DND-41 (cell line): ENCODE results near the gene TRPV6.

Experiments used
- ATAC-seq: fragments of 200-7000 bp; cut with Tn5 transposase; 3 replicates; pipeline ENCODE4 v1.9.1; 2021; ENCODE audit warnings: low read depth; ENCODE audit not compliant: insufficient read depth
- DNase-seq: peaks from one replicate; pipeline ENCODE4 v3.0.0-alpha.2; 2020
- H2AFZ ChIP-seq: 2 replicates; pipeline ENCODE4 v1.6.0; 2012; ENCODE audit warnings: low read depth, low read length
- H3K27ac ChIP-seq: 2 replicates; pipeline ENCODE4 v1.5.1; 2012; ENCODE audit warnings: low read length, inconsistent platforms
- H3K27me3 ChIP-seq: fragments of 200-600 bp; sonication (generic); 2 replicates; pipeline ENCODE4 v1.6.0; 2012; ENCODE audit warnings: low read length, mild to moderate bottlenecking, inconsistent platforms; ENCODE audit not compliant: insufficient read depth, poor library complexity
- H3K36me3 ChIP-seq: 2 replicates; pipeline ENCODE4 v1.5.1; 2012; ENCODE audit warnings: low read length, inconsistent platforms; ENCODE audit not compliant: insufficient read depth
- H3K4me1 ChIP-seq: 2 replicates; pipeline ENCODE4 v1.5.1; 2012; ENCODE audit warnings: mild to moderate bottlenecking, low read length; ENCODE audit not compliant: insufficient read depth
- H3K4me2 ChIP-seq: 2 replicates; pipeline ENCODE4 v1.6.0; 2012; ENCODE audit warnings: mild to moderate bottlenecking, moderate library complexity, low read length, inconsistent platforms; ENCODE audit not compliant: insufficient read depth
- H3K4me3 ChIP-seq, 2 experiments: fragments of 200-600 bp in 1 of 2; shearing (Covaris generic) in 1 of 2; 2 replicates each; pipeline ENCODE4 v1.5.1; 2012 to 2016; ENCODE audit warnings: inconsistent platforms in 2 of 2, low read length in 2 of 2, mild to moderate bottlenecking in 2 of 2, low read depth in 1 of 2, moderate library complexity in 1 of 2
- H3K79me2 ChIP-seq: 2 replicates; pipeline ENCODE4 v1.6.0; 2012; ENCODE audit warnings: low read length, inconsistent platforms; ENCODE audit not compliant: insufficient read depth
- H3K9ac ChIP-seq: 2 replicates; pipeline ENCODE4 v1.6.0; 2012; ENCODE audit warnings: low read depth, mild to moderate bottlenecking, inconsistent platforms, low read length, moderate library complexity
- H3K9me3 ChIP-seq: 2 replicates; pipeline ENCODE4 v1.5.1; 2012; ENCODE audit warnings: low read length, moderate library complexity, mild to moderate bottlenecking, inconsistent platforms; ENCODE audit not compliant: insufficient read depth, severe bottlenecking
- H4K20me1 ChIP-seq: 2 replicates; pipeline ENCODE4 v1.6.0; 2012; ENCODE audit warnings: low read length; ENCODE audit not compliant: insufficient read depth
- CTCF ChIP-seq: IDR thresholded peaks from 2 replicates; pipeline ENCODE4 v1.5.1; 2012; ENCODE audit warnings: borderline replicate concordance, low read length, moderate library complexity, mild to moderate bottlenecking; ENCODE audit not compliant: poor library complexity, severe bottlenecking; ENCODE audit errors: extremely low read depth
- EZH2 ChIP-seq: IDR thresholded peaks from 3 replicates; pipeline ENCODE4 v1.6.1; 2012; ENCODE audit warnings: borderline replicate concordance, low read depth, mild to moderate bottlenecking, moderate library complexity, low read length, inconsistent platforms; ENCODE audit not compliant: severe bottlenecking

TRPV6 gene

GRCh38 chr7:142897691-142898090 is 12.1 kb upstream of the TRPV6 start:
- ATAC-seq (no peak), DNase-seq (no peak)
- no peak overlapping the region for H3K9ac ChIP-seq
- H3K4me3 ChIP-seq, result no peak overlapping the region
- H3K36me3 ChIP-seq, result no peaks in the 10 kb centered on the region
- TF ChIP-seq CTCF (no peak), EZH2 (no peak)
- H3K9me3 ChIP-seq, result no peaks in the 10 kb centered on the region
- H2AFZ ChIP-seq, result no peak overlapping the region
- H3K27me3 ChIP-seq, result no peaks in the 10 kb centered on the region
- H3K79me2 ChIP-seq, result no peaks in the 10 kb centered on the region
- no peaks in the 10 kb centered on the region for H3K4me1 ChIP-seq
- no peak overlapping the region for H3K4me2 ChIP-seq
- H3K27ac ChIP-seq, result no peak overlapping the region
- H4K20me1 ChIP-seq, result no peaks in the 10 kb centered on the region

GRCh38 chr7:142896741-142897379 is 11.3 kb upstream of the TRPV6 start:
- H3K4me1 ChIP-seq, result no peaks in the 10 kb centered on the region
- no peak overlapping the region for H2AFZ ChIP-seq
- no peak for DNase-seq
- no peaks in the 10 kb centered on the region for H4K20me1 ChIP-seq
- no peaks in the 10 kb centered on the region for H3K27me3 ChIP-seq
- no peaks in the 10 kb centered on the region for H3K79me2 ChIP-seq
- H3K9ac ChIP-seq, result no peak overlapping the region
- no peaks in the 10 kb centered on the region for H3K9me3 ChIP-seq
- no peaks in the 10 kb centered on the region for H3K36me3 ChIP-seq
- no peak overlapping the region for H3K4me3 ChIP-seq
- no peak for ATAC-seq
- H3K27ac ChIP-seq, result no peak overlapping the region
- TF ChIP-seq CTCF, result no peak
- no peak for TF ChIP-seq EZH2
- no peak overlapping the region for H3K4me2 ChIP-seq

GRCh38 chr7:142896151-142896550 is 10.6 kb upstream of the TRPV6 start:
- Histone ChIP-seq H3K27ac (no peak overlapping the region), H3K4me3 (no peak overlapping the region), H3K9me3 (no peaks in the 10 kb centered on the region), H3K4me1 (no peaks in the 10 kb centered on the region), H2AFZ (no peak overlapping the region), H3K27me3 (no peaks in the 10 kb centered on the region), H3K79me2 (no peaks in the 10 kb centered on the region), H3K4me2 (no peak overlapping the region), H4K20me1 (no peaks in the 10 kb centered on the region), H3K9ac (no peak overlapping the region), H3K36me3 (no peaks in the 10 kb centered on the region)
- DNase-seq, result no peak
- TF ChIP-seq CTCF (no peak), EZH2 (no peak)
- no peak for ATAC-seq
